HG02870 (cell line): Measurements from ENCODE around the gene HTRA3.

Experiments
- ATAC-seq: cut with Tn5 transposase; IDR thresholded peaks from one replicate; pipeline ENCODE4 v1.9.1; 2021; ENCODE audit warnings: mild to moderate bottlenecking, moderate library complexity; ENCODE audit not compliant: unreplicated experiment

Gene HTRA3

GRCh38 chr4:8290701-8290970, 21.1 kb downstream of the HTRA3 start:
- ATAC-seq, result no peak

DNA sequence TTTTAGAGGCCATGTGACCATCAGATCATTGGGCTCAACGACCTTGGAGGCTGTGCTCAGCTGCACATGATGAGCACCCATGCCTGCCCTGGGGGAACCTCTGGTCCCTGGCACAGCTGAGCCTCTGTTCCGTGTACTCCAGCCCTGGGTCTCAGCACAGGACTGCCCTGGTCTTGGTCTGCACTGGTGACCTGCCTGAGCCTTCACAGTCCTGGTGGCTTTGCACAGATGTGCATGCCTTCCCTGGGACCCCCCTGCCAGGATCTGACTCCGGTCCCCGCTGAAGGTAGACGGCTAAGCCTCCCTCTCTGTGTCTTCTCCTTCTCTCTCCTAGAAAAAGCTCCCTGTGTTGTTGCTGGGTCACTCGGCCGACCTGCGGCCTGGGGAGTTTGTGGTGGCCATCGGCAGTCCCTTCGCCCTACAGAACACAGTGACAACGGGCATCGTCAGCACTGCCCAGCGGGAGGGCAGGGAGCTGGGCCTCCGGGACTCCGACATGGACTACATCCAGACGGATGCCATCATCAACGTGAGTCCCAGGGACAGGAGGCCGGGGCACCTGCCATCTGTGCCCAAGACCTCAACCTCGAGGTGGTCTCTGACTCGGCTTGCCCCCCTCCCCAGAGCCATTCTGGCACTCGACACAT, 21.6 kb downstream of the HTRA3 start:
- no peak for ATAC-seq

DNA sequence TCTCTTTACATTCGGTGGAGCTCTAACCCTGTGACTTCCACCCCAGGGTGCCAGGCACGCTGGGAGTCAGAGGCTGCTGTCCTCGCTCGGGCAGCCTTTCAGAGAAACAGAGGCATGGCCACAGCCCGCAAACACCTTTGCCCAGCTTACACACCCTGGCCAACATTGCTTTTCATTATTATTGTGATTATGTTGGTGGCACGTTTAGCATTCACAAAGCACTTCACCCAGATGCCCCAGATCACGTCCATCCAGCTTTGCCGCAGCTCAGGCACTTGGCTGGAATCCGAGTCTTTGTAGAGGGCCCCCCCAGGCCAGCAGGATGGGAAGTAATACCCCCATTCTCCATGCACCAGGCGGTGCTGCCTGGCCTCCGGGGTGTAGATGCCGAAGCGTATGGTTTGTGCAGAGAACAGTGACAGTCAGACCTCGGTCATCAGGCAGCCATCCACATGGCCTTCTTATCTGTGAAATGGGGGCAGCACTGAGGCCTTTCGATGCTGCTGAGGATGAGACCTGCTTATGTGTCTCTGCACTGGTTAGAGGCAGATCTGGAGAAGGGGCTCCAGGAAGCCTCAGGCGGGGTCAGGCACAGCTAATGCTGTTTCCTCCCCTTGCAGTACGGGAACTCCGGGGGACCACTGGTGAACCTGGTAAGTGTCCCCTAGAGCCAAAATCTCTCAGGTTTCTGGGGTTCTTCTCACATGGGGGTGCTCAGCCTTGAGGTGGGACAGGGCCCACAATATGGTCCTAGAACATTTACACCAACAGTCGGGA, 22.3 kb downstream of the HTRA3 start:
- no peak for ATAC-seq

DNA sequence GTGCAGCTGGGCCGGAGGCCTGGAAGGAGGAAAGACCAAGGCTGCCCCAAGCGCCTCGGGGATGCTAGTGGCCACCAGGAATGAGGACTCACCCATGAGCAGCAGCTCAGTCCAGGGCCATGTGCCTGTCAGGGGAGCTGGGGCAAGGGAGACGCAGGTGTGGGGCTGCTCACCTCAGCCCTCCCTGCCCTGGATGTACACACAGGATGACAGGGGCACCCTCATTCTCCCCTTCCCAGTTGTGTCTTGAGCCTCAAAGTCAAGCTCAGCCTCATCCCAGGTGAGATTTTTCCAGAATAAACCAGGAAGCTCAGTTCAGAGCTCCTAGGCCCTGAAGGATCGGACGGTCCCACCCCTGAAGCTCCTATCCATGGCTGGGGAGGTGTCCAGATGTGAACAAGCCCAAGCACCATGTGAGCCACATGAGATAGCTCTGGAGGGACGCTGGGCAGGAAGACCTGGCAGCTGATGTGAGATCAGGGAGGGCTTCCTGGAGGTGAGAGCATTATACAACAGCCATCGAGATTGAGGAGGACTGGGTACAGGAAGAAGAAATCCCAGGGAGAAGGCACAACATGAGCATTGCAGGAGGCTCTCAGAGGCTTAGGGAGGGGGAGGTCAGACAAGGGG, 23.0 kb downstream of the HTRA3 start:
- no peak for ATAC-seq

- ATAC-seq, result no peak
These were observed 23.8 kb downstream of the HTRA3 start for GRCh38 chr4:8293131-8293975.

GRCh38 chr4:8294036-8294435, 24.5 kb downstream of the HTRA3 start:
- ATAC-seq, result no peak

DNA sequence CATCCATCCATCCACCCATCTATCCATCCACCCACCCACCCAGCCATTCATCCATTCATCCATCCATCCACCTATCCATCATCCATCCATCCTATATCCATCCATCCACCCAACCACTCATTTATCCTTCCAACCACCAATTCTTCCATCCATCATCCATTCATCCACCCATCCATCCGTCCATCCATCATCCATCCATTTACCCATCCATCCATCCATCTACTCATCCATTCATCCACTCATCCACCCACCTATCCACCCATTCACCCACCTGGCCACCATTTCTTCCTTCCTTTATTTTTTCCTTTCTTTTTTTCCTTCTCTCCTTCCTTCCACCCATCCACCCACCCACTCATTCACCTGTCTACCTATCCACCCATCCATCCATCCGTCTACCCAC, 25.2 kb downstream of the HTRA3 start:
- no peak for ATAC-seq

- ATAC-seq, result no peak
These were observed 25.9 kb downstream of the HTRA3 start for GRCh38 chr4:8295471-8295870.

GRCh38 chr4:8296491-8296890, 26.9 kb downstream of the HTRA3 start:
- ATAC-seq, result no peak

DNA sequence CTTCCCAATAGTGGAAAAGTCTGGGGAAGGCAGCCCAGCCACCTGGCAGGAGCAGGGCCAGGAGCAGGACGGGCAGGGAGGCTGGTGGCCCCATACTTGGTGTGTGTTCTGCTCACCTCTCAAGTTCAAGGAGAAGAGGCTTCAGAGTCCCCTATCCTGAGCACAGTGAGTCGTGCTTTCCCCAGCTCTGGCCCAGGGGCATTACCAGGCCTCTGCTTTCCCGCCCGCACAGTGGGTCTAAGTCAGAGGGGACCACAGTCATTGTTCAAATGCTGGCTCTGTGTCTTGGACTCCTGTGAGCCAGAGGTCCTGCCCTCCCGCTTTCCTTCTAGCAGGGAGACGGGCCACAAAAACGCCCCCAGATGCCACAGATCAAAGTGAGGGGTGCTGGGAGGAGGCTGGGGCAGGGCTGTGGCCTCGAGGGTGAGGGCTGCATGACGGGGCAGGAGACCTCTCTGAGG, 27.6 kb downstream of the HTRA3 start:
- ATAC-seq, result no peak

- no peak for ATAC-seq
These were observed 28.3 kb downstream of the HTRA3 start for GRCh38 chr4:8297691-8298485.

GRCh38 chr4:8300832-8301231, 31.3 kb downstream of the HTRA3 start:
- no peak for ATAC-seq

DNA sequence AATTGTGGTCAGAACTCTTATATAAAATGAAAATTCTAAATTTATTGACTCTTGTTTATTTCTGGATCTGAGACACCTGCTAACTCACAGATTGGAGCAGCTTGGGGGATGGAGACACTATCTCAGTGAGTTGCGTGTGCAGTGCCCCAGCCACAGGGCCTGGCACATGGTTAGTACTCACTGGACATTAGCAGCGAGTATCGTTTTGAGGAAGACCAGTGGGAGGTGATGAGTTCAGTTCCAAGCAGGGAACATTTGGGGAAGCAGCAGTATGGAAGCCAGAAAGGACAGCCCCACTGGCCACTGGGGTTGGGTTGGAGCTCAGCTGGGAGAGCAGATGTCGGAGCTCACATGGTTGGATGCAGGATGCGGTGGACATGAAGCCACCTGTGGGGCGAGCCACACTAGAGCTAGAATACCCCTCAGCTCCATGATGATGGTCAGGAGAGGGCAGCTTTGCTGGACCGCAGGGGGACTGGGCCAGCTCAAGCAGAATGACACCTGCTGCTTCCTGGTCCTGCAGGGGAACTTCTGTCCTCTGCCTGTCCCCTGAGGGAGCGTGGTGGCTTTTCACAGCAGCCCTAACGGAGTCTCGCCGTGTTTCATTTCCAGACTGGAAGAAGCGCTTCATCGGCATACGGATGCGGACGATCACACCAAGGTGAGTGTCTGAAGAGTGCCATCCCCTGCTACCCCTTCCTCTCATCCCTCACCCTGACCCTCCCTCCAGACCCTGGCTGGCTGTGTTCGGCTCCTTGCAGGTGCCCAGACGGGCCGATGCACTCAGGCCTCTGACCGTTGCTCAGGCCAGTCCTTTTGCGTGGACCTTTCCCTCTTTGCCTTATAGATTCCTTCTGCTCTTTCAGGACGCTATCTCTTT, 32.5 kb downstream of the HTRA3 start:
- no peak for ATAC-seq

GRCh38 chr4:8303081-8303480, 33.5 kb downstream of the HTRA3 start:
- no peak for ATAC-seq

DNA sequence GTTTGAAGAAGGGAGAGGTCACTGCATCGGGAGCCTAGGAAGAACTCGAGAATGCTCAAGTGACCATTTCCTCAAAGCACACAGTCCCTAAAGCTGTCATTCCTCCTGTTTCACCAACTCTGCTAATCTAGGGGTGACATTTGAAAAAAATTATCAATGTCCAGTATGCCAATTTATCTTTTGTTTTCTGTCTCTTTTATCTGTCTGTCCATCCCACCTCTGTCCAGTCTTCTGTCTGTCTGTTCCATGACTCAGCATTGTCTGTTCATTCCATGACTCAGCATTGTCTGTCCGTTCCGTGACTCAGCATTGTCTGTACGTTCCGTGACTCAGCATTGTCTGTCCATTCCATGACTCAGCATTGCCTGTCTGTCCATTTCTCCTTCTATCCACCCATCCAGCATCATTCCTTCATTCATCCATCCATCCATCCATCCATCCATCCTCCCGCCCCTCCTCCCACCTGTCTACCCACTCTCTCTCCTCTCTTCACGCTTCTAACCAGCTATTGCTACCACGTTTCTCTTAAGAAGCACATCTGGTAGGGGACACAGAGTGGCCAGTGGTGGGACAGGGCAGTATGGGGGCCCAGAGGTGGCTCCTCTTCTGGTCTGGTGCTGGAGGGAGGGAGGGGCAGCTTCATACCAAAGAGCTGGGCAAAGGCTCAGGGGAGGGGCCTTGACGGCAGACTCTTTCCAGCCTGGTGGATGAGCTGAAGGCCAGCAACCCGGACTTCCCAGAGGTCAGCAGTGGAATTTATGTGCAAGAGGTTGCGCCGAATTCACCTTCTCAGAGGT, 34.1 kb downstream of the HTRA3 start:
- ATAC-seq, result no peak

GRCh38 chr4:8304827-8305695, 35.5 kb downstream of the HTRA3 start:
- no peak for ATAC-seq

- ATAC-seq, result no peak
These were observed 36.4 kb downstream of the HTRA3 start for GRCh38 chr4:8305851-8306471.
